ENCODE data around the gene ERCC6L2. TPM values are rescaled to one million over a fixed set of nuclear protein-coding genes. Genes with fewer than 3 reads are reported as not detected.

Gene ERCC6L2
- total and polyA plus RNA-seq, 2 of the 8 experiments (the other 6 are each of a cell fraction or from before 2014, with no cell fraction given) = 9.8 to 50.0 TPM

GRCh38 chr9:95989297-95989696 lies 113.8 kb downstream of the ERCC6L2 start:
- FAIRE-seq = no peak
- no peak overlapping the region for H4K8ac ChIP-seq (ENCODE audit: extremely low read depth, insufficient read depth, low read length)
- no peak overlapping the region for H3K18ac ChIP-seq (ENCODE audit: extremely low read depth, low read length)
- no peaks in the 10 kb centered on the region for H3K79me1 ChIP-seq (ENCODE audit: low read depth, low read length)
- peaks cover 0 to 25% (median 12%) of the 10 kb centered on the region in 4 experiments; a peak in 5 of 8 replicates for H3K36me3 ChIP-seq (ENCODE audit: control insufficient read depth in 2 of 4, insufficient read depth in 4 of 4, low read length in 3 of 4)
- CTCF ChIA-PET (ENCODE audit: partially characterized antibody) = no interaction called here
- no peak overlapping the region for H3K23ac ChIP-seq (ENCODE audit: insufficient read length)
- H2BK20ac ChIP-seq (ENCODE audit: low read length) = no peak overlapping the region
- H2BK120ac ChIP-seq (replicated peaks; ENCODE audit: low read depth, low read length) = no peak overlapping the region
- POLR2A ChIA-PET (ENCODE audit: partially characterized antibody) = no interaction called here
- no peak overlapping the region for H3K14ac ChIP-seq (ENCODE audit: insufficient read length)
- no peak overlapping the region for H2AK5ac ChIP-seq (ENCODE audit: low read depth, low read length)
- no peak overlapping the region for H3K4me2 ChIP-seq (ENCODE audit: insufficient read depth in 1 of 2, low read depth in 2 of 2, low read length in 2 of 2)
- no peaks in the 10 kb centered on the region for H3K79me2 ChIP-seq (ENCODE audit: control insufficient read depth in 1 of 2, insufficient read depth in 2 of 2, low read length in 2 of 2)
- H2BK15ac ChIP-seq (ENCODE audit: low read length) = no peak overlapping the region
- no peak overlapping the region for H3K4ac ChIP-seq (replicated peaks; ENCODE audit: insufficient read length, low read depth, low read length)
- no peak for TF ChIP-seq CBX5 (IDR thresholded peaks at IDR 0.05; ENCODE audit: low read depth, low read length)
- no peak for TF ChIP-seq CBX8 (IDR thresholded peaks at IDR 0.05; ENCODE audit: borderline replicate concordance, low read depth, low read length)
- TF ChIP-seq CHD1 (IDR thresholded peaks at IDR 0.05; ENCODE audit: low read depth, low read length) = no peak
- TF ChIP-seq HDAC6 (IDR thresholded peaks at IDR 0.05; ENCODE audit: low read depth, low read length) = no peak
- TF ChIP-seq MAFK (IDR thresholded peaks at IDR 0.05; ENCODE audit: low read depth, low read length) = no peak
- no peak for TF ChIP-seq GTF2F1 (IDR thresholded peaks at IDR 0.05; ENCODE audit: borderline replicate concordance, low read depth, low read length)
- TF ChIP-seq CEBPB (IDR thresholded peaks at IDR 0.05; ENCODE audit: low read depth, low read length) = no peak
- TF ChIP-seq HDAC2 (IDR thresholded peaks at IDR 0.05; ENCODE audit: borderline replicate concordance in 1 of 2, low read depth in 2 of 2, low read length in 2 of 2) = no peak
- TF ChIP-seq CREB1 (IDR thresholded peaks at IDR 0.05) = no peak
- TF ChIP-seq FOSL1 (IDR thresholded peaks at IDR 0.05; ENCODE audit: insufficient read depth, low read depth, low read length) = no peak
- TF ChIP-seq RBBP5 (IDR thresholded peaks at IDR 0.05; ENCODE audit: borderline replicate concordance, low read depth, low read length) = no peak
- no peak for TF ChIP-seq RXRA (IDR thresholded peaks at IDR 0.05; ENCODE audit: insufficient read depth, low read depth, low read length)
- no peak for TF ChIP-seq YY1 (IDR thresholded peaks at IDR 0.05; ENCODE audit: low read depth, low read length)
- TF ChIP-seq BRCA1 (IDR thresholded peaks at IDR 0.05; ENCODE audit: low read depth, low read length) = no peak
- H3K4me3 ChIP-seq (ENCODE audit: extremely low read depth in 1 of 4, insufficient read depth in 2 of 4, low read depth in 3 of 4, low read length in 4 of 4) = no peak overlapping the region
- no peak overlapping the region for H2AFZ ChIP-seq (ENCODE audit: low read length)
- H3K27me3 ChIP-seq (replicated peaks in 1 of 4; ENCODE audit: control insufficient read depth in 3 of 4, extremely low read depth in 1 of 4, insufficient read depth in 3 of 4, low read length in 3 of 4) = no peaks in the 10 kb centered on the region
- H3K56ac ChIP-seq (replicated peaks; ENCODE audit: insufficient read length, low read depth, low read length) = no peak overlapping the region
- H3K27ac ChIP-seq (ENCODE audit: low read depth, low read length) = no peak overlapping the region
- DNase-seq (ENCODE audit: low read depth in 1 of 2, low spot score in 2 of 2) = no peak
- H4K91ac ChIP-seq (replicated peaks; ENCODE audit: insufficient read length, low read length) = no peak overlapping the region
- no peak overlapping the region for H2BK12ac ChIP-seq (ENCODE audit: low read depth, low read length)
- H3K4me1 ChIP-seq (replicated peaks in 1 of 4; ENCODE audit: control insufficient read depth in 3 of 4, insufficient read depth in 4 of 4, low read length in 3 of 4) = peaks cover 0 to 3% (median 0%) of the 10 kb centered on the region in 4 experiments; a peak in 2 of 7 replicates
- H3K9me3 ChIP-seq (ENCODE audit: insufficient read depth in 2 of 2, low read depth in 1 of 2, low read length in 1 of 2) = peaks cover 8 to 14% of the 10 kb centered on the region in 2 experiments
- H2BK5ac ChIP-seq (ENCODE audit: low read depth, low read length) = no peak overlapping the region
- H3K23me2 ChIP-seq (ENCODE audit: low read depth, low read length) = no peaks in the 10 kb centered on the region
- H4K20me1 ChIP-seq (replicated peaks in 1 of 2; ENCODE audit: control insufficient read depth in 1 of 2, insufficient read depth in 2 of 2, low read length in 2 of 2) = no peaks in the 10 kb centered on the region
- H3K9ac ChIP-seq (replicated peaks in 1 of 4; ENCODE audit: extremely low read depth in 1 of 4, low read depth in 3 of 4, low read length in 3 of 4) = no peak overlapping the region
- no peak overlapping the region for H4K5ac ChIP-seq (ENCODE audit: insufficient read length, low read depth, low read length)
- WGBS, 2 experiments (ENCODE audit: extremely low coverage in 1 of 2, insufficient coverage in 1 of 2, insufficient read length in 1 of 2, insufficient replicate concordance in 2 of 2, low coverage in 1 of 2, low lambda C conversion rate in 2 of 2, missing lambda C conversion rate in 1 of 2) = 100% methylated on average over 1 of the region's 1 CpG; no CpG with 5 or more reads in 1 of the 2 experiments
